ENCODE results near the gene SMIM14.

DNA sequence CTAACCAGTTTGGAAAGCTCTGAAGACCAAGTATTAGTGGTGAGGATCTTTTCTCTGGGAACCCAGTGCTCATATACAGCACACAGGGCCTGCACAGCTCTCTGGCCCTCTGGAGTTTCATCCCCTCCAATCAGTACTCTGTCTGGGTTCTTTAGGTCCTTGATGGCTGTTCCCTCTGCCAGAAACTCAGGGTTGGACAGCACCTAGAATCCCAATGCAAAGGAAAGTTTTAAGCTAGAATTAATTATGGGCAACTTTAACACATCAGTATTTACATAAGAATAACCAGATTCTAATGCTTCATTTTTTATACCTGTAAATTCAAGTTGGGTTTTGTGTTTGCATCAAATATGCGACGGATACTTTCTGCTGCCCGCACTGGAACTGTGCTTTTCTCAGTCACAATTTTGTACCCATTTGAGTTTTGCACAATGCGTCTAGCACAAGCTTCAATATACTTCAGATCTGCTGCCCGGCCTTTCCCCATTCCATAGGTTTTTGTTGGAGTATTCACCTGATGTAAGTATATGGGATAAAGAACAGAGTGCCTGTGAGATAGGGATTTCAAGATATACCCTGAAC is 128.2 kb downstream of the SMIM14 start:
- TF ChIP-seq NR2C2 (CRISPR knock-in tag; IDR thresholded peaks at IDR 0.05) (no peak), GABPB1 (CRISPR knock-in tag; IDR thresholded peaks at IDR 0.05) (no peak), OVOL2 (CRISPR knock-in tag; IDR thresholded peaks at IDR 0.05; ENCODE audit: borderline replicate concordance) (no peak), SP1 (CRISPR knock-in tag; conservative IDR thresholded peaks at IDR 0.05) (no peak), IRF2 (CRISPR knock-in tag; IDR thresholded peaks at IDR 0.05; ENCODE audit: borderline replicate concordance, low read depth) (no peak), RORB (CRISPR knock-in tag; IDR thresholded peaks at IDR 0.05) (no peak)
- TF ChIP-seq, protein P1, sequence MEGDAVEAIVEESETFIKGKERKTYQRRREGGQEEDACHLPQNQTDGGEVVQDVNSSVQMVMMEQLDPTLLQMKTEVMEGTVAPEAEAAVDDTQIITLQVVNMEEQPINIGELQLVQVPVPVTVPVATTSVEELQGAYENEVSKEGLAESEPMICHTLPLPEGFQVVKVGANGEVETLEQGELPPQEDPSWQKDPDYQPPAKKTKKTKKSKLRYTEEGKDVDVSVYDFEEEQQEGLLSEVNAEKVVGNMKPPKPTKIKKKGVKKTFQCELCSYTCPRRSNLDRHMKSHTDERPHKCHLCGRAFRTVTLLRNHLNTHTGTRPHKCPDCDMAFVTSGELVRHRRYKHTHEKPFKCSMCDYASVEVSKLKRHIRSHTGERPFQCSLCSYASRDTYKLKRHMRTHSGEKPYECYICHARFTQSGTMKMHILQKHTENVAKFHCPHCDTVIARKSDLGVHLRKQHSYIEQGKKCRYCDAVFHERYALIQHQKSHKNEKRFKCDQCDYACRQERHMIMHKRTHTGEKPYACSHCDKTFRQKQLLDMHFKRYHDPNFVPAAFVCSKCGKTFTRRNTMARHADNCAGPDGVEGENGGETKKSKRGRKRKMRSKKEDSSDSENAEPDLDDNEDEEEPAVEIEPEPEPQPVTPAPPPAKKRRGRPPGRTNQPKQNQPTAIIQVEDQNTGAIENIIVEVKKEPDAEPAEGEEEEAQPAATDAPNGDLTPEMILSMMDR (IDR thresholded peaks at IDR 0.05): no peak
- TF ChIP-seq, protein P2, sequence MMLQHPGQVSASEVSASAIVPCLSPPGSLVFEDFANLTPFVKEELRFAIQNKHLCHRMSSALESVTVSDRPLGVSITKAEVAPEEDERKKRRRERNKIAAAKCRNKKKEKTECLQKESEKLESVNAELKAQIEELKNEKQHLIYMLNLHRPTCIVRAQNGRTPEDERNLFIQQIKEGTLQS (CRISPR knock-in tag; conservative IDR thresholded peaks at IDR 0.05): no peak
- TF ChIP-seq, protein P3, sequence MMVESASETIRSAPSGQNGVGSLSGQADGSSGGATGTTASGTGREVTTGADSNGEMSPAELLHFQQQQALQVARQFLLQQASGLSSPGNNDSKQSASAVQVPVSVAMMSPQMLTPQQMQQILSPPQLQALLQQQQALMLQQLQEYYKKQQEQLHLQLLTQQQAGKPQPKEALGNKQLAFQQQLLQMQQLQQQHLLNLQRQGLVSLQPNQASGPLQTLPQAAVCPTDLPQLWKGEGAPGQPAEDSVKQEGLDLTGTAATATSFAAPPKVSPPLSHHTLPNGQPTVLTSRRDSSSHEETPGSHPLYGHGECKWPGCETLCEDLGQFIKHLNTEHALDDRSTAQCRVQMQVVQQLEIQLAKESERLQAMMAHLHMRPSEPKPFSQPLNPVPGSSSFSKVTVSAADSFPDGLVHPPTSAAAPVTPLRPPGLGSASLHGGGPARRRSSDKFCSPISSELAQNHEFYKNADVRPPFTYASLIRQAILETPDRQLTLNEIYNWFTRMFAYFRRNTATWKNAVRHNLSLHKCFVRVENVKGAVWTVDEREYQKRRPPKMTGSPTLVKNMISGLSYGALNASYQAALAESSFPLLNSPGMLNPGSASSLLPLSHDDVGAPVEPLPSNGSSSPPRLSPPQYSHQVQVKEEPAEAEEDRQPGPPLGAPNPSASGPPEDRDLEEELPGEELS (CRISPR knock-in tag; IDR thresholded peaks at IDR 0.05): no peak
- TF ChIP-seq, protein P4, sequence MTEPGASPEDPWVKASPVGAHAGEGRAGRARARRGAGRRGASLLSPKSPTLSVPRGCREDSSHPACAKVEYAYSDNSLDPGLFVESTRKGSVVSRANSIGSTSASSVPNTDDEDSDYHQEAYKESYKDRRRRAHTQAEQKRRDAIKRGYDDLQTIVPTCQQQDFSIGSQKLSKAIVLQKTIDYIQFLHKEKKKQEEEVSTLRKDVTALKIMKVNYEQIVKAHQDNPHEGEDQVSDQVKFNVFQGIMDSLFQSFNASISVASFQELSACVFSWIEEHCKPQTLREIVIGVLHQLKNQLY (CRISPR knock-in tag; IDR thresholded peaks at IDR 0.05): no peak
- TF ChIP-seq, protein P5, sequence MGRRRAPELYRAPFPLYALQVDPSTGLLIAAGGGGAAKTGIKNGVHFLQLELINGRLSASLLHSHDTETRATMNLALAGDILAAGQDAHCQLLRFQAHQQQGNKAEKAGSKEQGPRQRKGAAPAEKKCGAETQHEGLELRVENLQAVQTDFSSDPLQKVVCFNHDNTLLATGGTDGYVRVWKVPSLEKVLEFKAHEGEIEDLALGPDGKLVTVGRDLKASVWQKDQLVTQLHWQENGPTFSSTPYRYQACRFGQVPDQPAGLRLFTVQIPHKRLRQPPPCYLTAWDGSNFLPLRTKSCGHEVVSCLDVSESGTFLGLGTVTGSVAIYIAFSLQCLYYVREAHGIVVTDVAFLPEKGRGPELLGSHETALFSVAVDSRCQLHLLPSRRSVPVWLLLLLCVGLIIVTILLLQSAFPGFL (CRISPR knock-in tag; IDR thresholded peaks at IDR 0.05; ENCODE audit: borderline replicate concordance): no peak
- TF ChIP-seq, protein P6, sequence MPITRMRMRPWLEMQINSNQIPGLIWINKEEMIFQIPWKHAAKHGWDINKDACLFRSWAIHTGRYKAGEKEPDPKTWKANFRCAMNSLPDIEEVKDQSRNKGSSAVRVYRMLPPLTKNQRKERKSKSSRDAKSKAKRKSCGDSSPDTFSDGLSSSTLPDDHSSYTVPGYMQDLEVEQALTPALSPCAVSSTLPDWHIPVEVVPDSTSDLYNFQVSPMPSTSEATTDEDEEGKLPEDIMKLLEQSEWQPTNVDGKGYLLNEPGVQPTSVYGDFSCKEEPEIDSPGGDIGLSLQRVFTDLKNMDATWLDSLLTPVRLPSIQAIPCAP (CRISPR knock-in tag; IDR thresholded peaks at IDR 0.05): no peak
- TF ChIP-seq, protein P7, sequence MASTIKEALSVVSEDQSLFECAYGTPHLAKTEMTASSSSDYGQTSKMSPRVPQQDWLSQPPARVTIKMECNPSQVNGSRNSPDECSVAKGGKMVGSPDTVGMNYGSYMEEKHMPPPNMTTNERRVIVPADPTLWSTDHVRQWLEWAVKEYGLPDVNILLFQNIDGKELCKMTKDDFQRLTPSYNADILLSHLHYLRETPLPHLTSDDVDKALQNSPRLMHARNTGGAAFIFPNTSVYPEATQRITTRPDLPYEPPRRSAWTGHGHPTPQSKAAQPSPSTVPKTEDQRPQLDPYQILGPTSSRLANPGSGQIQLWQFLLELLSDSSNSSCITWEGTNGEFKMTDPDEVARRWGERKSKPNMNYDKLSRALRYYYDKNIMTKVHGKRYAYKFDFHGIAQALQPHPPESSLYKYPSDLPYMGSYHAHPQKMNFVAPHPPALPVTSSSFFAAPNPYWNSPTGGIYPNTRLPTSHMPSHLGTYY (CRISPR knock-in tag; IDR thresholded peaks at IDR 0.05): no peak

Measured in WTC11 (cell line).